ENCODE measurements around the gene ASPRV1. TPM values are rescaled to one million over a fixed set of nuclear protein-coding genes. Genes with fewer than 3 reads are reported as not detected.
"Not testable (repeated sequence)": the region's sequence is repeated elsewhere in the genome, so short reads cannot be mapped to it uniquely, and the experiment has no call there.

ASPRV1 gene
- total RNA-seq = under 1 TPM; 0.41 to 0.59 TPM

- DNase-seq = no peak
- Mint-ChIP-seq H3K4me3 (no peak within 1 kb of the TSS), H3K9me3 (no peaks in the 10 kb centered on the region), H3K4me1 (ENCODE audit: low read depth) (peaks cover 4% of the 10 kb centered on the region), H3K36me3 (ENCODE audit: low read depth) (no peaks in the 10 kb centered on the region), H3K27ac (no peak within 1 kb of the TSS), H3K27me3 (ENCODE audit: low read depth) (no peaks in the 10 kb centered on the region)
- CTCF ChIA-PET = interaction anchor here (0.6 kb wide), 1 partner anchor 424 kb away, joined by 3 read pairs; no protein-coding TSS in a partner anchor
- intact Hi-C loops (cut with micrococcal nuclease) = no loop called here
These were observed at the start of gene ASPRV1 for GRCh38 chr2:69961496-69961895. Gene ASPRV1, minus strand, starts transcription at chr2:69961631. Its CDS starts 195 bp downstream, at chr2:69961436.

GRCh38 chr2:70010576-70011111 lies 49.2 kb upstream of the ASPRV1 start:
- no peaks in the 10 kb centered on the region for H3K9me3 Mint-ChIP-seq
- no peak overlapping the region for H3K27ac Mint-ChIP-seq
- no peak overlapping the region for H3K4me3 Mint-ChIP-seq
- DNase-seq = no peak
- no peaks in the 10 kb centered on the region for H3K27me3 Mint-ChIP-seq (ENCODE audit: low read depth)
- CTCF ChIA-PET = no interaction called here
- intact Hi-C loops (cut with micrococcal nuclease) = no loop called here
- peaks cover 7% of the 10 kb centered on the region for H3K36me3 Mint-ChIP-seq (ENCODE audit: low read depth)
- peaks cover 11% of the 10 kb centered on the region for H3K4me1 Mint-ChIP-seq (ENCODE audit: low read depth)

- Mint-ChIP-seq H3K4me3 (no peak overlapping the region), H3K9me3 (no peaks in the 10 kb centered on the region), H3K36me3 (ENCODE audit: low read depth) (peaks cover 3% of the 10 kb centered on the region), H3K27ac (no peak overlapping the region), H3K4me1 (ENCODE audit: low read depth) (peaks cover 6% of the 10 kb centered on the region), H3K27me3 (ENCODE audit: low read depth) (no peaks in the 10 kb centered on the region)
- intact Hi-C loops (cut with micrococcal nuclease) = no loop called here
- DNase-seq = no peak
- CTCF ChIA-PET = no interaction called here
These were observed 48.5 kb upstream of the ASPRV1 start for GRCh38 chr2:70009762-70010575.

- intact Hi-C loops (cut with micrococcal nuclease) = no loop called here
- Mint-ChIP-seq H3K4me1 (ENCODE audit: low read depth) (peaks cover 4% of the 10 kb centered on the region), H3K36me3 (ENCODE audit: low read depth) (no peaks in the 10 kb centered on the region), H3K4me3 (no peak overlapping the region), H3K9me3 (no peaks in the 10 kb centered on the region), H3K27ac (no peak overlapping the region), H3K27me3 (ENCODE audit: low read depth) (no peaks in the 10 kb centered on the region)
- DNase-seq = no peak
- CTCF ChIA-PET = no interaction called here
These were observed 46.9 kb upstream of the ASPRV1 start for GRCh38 chr2:70008290-70008689.

- Mint-ChIP-seq H3K4me1 (ENCODE audit: low read depth) (peaks cover 8% of the 10 kb centered on the region), H3K27me3 (ENCODE audit: low read depth) (no peaks in the 10 kb centered on the region), H3K36me3 (ENCODE audit: low read depth) (no peaks in the 10 kb centered on the region), H3K4me3 (no peak overlapping the region), H3K27ac (no peak overlapping the region), H3K9me3 (no peaks in the 10 kb centered on the region)
- intact Hi-C loops (cut with micrococcal nuclease) = no loop called here
- DNase-seq = no peak
- CTCF ChIA-PET = interaction anchor here (0.8 kb wide), 1 partner anchor 10 kb away, joined by 6 read pairs; no protein-coding TSS in a partner anchor
These were observed 45.7 kb upstream of the ASPRV1 start for GRCh38 chr2:70007151-70007550.

- peaks cover 10% of the 10 kb centered on the region for H3K4me1 Mint-ChIP-seq (ENCODE audit: low read depth)
- intact Hi-C loops (cut with micrococcal nuclease) = no loop called here
- H3K4me3 Mint-ChIP-seq = no peak overlapping the region
- no peak for DNase-seq
- no peaks in the 10 kb centered on the region for H3K27me3 Mint-ChIP-seq (ENCODE audit: low read depth)
- H3K9me3 Mint-ChIP-seq = no peaks in the 10 kb centered on the region
- no peaks in the 10 kb centered on the region for H3K36me3 Mint-ChIP-seq (ENCODE audit: low read depth)
- CTCF ChIA-PET = interaction anchor here (0.7 kb wide), 1 partner anchor 124 kb away, joined by 3 read pairs; no protein-coding TSS in a partner anchor
- no peak overlapping the region for H3K27ac Mint-ChIP-seq
These were observed 45.0 kb upstream of the ASPRV1 start for GRCh38 chr2:70006447-70006784.

- H3K4me1 Mint-ChIP-seq (ENCODE audit: low read depth) = peaks cover 10% of the 10 kb centered on the region
- H3K4me3 Mint-ChIP-seq = no peak overlapping the region
- no peak overlapping the region for H3K27ac Mint-ChIP-seq
- no peaks in the 10 kb centered on the region for H3K27me3 Mint-ChIP-seq (ENCODE audit: low read depth)
- DNase-seq = no peak
- CTCF ChIA-PET = interaction anchor here (0.6 to 0.9 kb wide), 4 partner anchors 12 to 371 kb away, joined by 3 to 5 read pairs (median 4); no protein-coding TSS in a partner anchor
- intact Hi-C loops (cut with micrococcal nuclease) = no loop called here
- no peaks in the 10 kb centered on the region for H3K9me3 Mint-ChIP-seq
- no peaks in the 10 kb centered on the region for H3K36me3 Mint-ChIP-seq (ENCODE audit: low read depth)
These were observed 44.5 kb upstream of the ASPRV1 start for GRCh38 chr2:70005752-70006446.

- Mint-ChIP-seq H3K36me3 (ENCODE audit: low read depth) (no peaks in the 10 kb centered on the region), H3K27me3 (ENCODE audit: low read depth) (no peaks in the 10 kb centered on the region), H3K27ac (no peak overlapping the region), H3K4me1 (ENCODE audit: low read depth) (peaks cover 10% of the 10 kb centered on the region), H3K4me3 (no peak overlapping the region), H3K9me3 (no peaks in the 10 kb centered on the region)
- no peak for DNase-seq
- CTCF ChIA-PET = interaction anchor here (0.6 to 1.0 kb wide), 4 partner anchors 11 to 371 kb away, joined by 3 to 5 read pairs (median 4); no protein-coding TSS in a partner anchor
- intact Hi-C loops (cut with micrococcal nuclease) = no loop called here
These were observed 43.8 kb upstream of the ASPRV1 start for GRCh38 chr2:70005216-70005615.

GRCh38 chr2:70003093-70003830 lies 41.8 kb upstream of the ASPRV1 start:
- intact Hi-C loops (cut with micrococcal nuclease) = no loop called here
- no peak overlapping the region for H3K4me3 Mint-ChIP-seq
- H3K4me1 Mint-ChIP-seq (ENCODE audit: low read depth) = peaks cover 10% of the 10 kb centered on the region
- no peaks in the 10 kb centered on the region for H3K9me3 Mint-ChIP-seq
- no peaks in the 10 kb centered on the region for H3K36me3 Mint-ChIP-seq (ENCODE audit: low read depth)
- no peak overlapping the region for H3K27ac Mint-ChIP-seq
- no peaks in the 10 kb centered on the region for H3K27me3 Mint-ChIP-seq (ENCODE audit: low read depth)
- CTCF ChIA-PET = no interaction called here
- DNase-seq = no peak

GRCh38 chr2:70002241-70002899 lies 40.9 kb upstream of the ASPRV1 start:
- Mint-ChIP-seq H3K36me3 (ENCODE audit: low read depth) (no peaks in the 10 kb centered on the region), H3K4me1 (ENCODE audit: low read depth) (peaks cover 15% of the 10 kb centered on the region), H3K27ac (no peak overlapping the region), H3K27me3 (ENCODE audit: low read depth) (no peaks in the 10 kb centered on the region), H3K9me3 (no peaks in the 10 kb centered on the region), H3K4me3 (no peak overlapping the region)
- DNase-seq = no peak
- CTCF ChIA-PET = interaction anchor here (0.6 kb wide), 1 partner anchor 330 kb away, joined by 3 read pairs; no protein-coding TSS in a partner anchor
- intact Hi-C loops (cut with micrococcal nuclease) = no loop called here

GRCh38 chr2:70000529-70000928 lies 39.1 kb upstream of the ASPRV1 start:
- H3K4me3 Mint-ChIP-seq; CTCF ChIA-PET; H3K36me3 Mint-ChIP-seq (ENCODE audit: low read depth); DNase-seq; H3K9me3 Mint-ChIP-seq; intact Hi-C loops (cut with micrococcal nuclease); H3K27me3 Mint-ChIP-seq (ENCODE audit: low read depth); H3K27ac Mint-ChIP-seq: not testable (repeated sequence)
- peaks cover 17% of the 10 kb centered on the region for H3K4me1 Mint-ChIP-seq (ENCODE audit: low read depth)

All from activated naive CD4-positive, alpha-beta T cell treated with anti-CD3 and anti-CD28 coated beads for 36 hours (primary cell).